ENCODE results near the gene NSD2. TPM values are rescaled to one million over a fixed set of nuclear protein-coding genes. Genes with fewer than 3 reads are reported as not detected.

The NSD2 gene
- total RNA-seq, 4 donors from 2014 or later, result 19.1 to 33.1 (median 28.8) TPM

DNA sequence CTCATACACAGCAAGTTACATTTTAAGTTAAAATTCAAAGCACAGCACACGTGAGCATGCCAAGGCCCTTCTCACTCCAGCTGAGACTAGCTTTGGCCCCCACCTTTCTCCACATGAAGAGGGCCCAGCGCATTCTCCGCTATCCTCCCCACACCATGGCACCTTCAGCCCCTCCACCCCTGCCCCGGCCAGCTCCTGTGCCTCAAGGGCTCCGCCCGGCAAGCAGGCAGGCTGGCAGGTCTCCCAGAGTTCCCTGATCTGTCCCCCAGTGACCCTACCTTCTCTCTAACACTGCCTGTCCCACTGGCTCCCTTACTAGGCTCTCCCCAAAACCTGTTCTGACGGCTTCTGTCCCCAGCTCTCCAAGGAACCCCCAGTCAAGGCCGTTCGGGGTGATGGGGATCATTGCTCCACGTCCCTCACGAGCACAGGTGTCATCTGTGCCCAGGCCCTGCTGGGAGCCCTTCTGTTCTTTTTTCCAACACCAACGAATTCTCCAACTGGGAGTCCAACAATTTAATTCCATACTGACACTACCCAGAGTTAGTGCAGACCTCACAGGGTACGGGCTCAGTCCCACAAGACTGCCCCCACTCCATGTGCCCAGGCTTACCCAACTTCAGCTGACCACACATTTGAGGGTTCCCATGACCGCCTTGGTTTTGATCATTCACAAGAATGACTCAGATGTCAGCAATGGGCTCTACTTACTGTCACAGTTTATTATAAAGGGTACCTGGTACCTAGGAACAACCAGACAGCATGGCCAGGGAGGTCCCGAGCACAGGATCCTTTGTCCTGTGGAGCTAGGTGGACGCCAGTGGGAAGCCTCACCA, 19.4 kb upstream of the NSD2 start:
- TF ChIP-seq, protein P1, sequence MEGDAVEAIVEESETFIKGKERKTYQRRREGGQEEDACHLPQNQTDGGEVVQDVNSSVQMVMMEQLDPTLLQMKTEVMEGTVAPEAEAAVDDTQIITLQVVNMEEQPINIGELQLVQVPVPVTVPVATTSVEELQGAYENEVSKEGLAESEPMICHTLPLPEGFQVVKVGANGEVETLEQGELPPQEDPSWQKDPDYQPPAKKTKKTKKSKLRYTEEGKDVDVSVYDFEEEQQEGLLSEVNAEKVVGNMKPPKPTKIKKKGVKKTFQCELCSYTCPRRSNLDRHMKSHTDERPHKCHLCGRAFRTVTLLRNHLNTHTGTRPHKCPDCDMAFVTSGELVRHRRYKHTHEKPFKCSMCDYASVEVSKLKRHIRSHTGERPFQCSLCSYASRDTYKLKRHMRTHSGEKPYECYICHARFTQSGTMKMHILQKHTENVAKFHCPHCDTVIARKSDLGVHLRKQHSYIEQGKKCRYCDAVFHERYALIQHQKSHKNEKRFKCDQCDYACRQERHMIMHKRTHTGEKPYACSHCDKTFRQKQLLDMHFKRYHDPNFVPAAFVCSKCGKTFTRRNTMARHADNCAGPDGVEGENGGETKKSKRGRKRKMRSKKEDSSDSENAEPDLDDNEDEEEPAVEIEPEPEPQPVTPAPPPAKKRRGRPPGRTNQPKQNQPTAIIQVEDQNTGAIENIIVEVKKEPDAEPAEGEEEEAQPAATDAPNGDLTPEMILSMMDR (IDR thresholded peaks at IDR 0.05), result no peak
- DNase-seq (ENCODE audit: low spot score), result no peak
- ATAC-seq (ENCODE audit: low FRiP score), result no peak

DNA sequence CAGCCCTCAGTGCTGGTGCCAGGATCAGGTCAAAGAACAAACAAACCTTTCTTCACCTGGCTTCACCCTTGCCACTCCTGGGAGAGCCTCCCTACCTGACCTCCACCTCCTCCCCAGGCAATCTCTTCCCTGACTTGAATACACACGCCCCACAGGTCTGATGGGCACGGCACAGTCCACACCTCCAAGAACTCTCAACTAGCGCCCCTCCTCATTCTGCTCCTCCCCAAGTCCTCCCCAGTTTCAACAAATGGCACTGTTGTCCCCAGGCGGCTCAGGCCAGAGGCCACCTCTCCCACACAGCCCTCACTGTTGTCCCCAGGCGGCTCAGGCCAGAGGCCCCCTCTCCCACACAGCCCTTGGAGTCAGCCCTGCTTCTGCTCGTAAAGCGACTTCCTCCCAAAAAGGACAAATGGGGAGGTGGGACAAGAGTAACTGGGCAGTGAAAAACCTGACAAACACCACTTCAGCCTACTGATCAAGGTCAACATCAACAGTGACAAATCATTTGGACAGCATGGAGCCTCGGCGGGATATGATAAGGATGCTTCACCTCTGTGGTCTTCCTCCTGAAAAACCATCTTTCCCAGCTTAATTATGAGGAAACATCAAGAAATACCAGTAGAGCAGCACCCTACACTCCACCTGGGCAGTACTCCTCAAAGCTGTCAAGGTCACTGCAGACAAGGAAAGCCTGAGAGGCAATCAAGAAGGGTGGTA, 18.1 kb upstream of the NSD2 start:
- no peak for ATAC-seq (ENCODE audit: low FRiP score)
- DNase-seq (ENCODE audit: low spot score), result no peak
- TF ChIP-seq, protein P1 (IDR thresholded peaks at IDR 0.05), result no peak

DNA sequence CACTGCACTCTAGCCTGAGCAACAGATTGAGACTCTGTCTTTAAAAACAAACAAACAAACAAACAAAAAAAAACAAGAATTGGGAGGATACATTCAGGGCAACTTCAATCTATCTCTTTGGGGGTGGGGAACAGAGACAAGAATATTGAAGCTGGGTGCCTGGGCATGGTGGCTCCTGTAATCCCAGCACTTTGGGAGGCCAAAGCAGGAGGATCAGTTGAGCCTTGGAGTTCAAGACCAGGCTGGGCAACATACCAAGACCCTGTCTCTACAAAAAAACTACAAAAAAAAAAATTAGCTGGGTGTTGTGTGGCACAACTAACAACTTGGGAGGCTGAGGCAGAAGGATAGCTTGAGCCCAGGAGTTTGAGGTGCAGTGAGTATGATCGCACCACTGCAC, 16.4 kb upstream of the NSD2 start:
- TF ChIP-seq, protein P1 (IDR thresholded peaks at IDR 0.05), result no peak
- ATAC-seq (ENCODE audit: low FRiP score) (no peak), DNase-seq (ENCODE audit: low spot score) (no peak)

DNA sequence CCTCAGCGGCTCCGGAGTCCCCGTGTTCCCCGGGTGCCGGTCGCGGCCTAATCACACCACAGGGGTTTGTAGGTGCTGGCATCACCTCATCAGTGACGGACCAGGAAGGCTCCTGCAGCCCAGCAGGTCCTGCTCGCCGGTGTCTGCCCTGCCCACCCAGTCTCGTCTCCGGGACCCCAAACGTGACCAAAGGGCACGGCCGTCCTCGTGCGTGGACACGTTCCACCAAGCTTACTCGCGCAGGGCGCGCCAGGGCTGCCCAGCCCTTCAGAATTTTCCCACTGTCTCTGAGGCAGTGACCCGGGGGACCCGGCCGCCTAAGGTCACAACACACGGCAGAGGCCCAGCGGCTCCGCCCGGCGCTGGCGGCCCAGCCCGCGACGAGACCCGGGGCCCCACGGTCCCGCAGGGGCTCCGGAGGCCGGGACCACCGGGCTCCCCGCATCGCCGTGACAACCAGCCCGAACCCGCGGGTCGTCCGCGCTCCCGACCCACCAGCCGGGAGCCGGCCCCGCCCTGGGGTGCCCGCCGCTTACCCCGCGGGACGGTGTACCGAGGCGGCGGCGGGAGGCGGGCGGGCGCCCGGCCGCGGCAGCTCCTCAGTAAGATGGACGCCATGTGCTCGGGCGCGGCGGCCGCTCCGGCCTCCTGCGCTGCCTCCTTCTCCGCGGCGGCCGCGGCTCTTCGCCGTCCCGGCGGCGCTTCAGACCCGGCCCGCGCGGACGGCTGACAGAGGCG, 15.7 kb upstream of the NSD2 start:
- ATAC-seq (ENCODE audit: low FRiP score), result peak; percentile 31
- DNase-seq (ENCODE audit: low spot score), result no peak
- TF ChIP-seq, protein P1 (IDR thresholded peaks at IDR 0.05), result no peak

DNA sequence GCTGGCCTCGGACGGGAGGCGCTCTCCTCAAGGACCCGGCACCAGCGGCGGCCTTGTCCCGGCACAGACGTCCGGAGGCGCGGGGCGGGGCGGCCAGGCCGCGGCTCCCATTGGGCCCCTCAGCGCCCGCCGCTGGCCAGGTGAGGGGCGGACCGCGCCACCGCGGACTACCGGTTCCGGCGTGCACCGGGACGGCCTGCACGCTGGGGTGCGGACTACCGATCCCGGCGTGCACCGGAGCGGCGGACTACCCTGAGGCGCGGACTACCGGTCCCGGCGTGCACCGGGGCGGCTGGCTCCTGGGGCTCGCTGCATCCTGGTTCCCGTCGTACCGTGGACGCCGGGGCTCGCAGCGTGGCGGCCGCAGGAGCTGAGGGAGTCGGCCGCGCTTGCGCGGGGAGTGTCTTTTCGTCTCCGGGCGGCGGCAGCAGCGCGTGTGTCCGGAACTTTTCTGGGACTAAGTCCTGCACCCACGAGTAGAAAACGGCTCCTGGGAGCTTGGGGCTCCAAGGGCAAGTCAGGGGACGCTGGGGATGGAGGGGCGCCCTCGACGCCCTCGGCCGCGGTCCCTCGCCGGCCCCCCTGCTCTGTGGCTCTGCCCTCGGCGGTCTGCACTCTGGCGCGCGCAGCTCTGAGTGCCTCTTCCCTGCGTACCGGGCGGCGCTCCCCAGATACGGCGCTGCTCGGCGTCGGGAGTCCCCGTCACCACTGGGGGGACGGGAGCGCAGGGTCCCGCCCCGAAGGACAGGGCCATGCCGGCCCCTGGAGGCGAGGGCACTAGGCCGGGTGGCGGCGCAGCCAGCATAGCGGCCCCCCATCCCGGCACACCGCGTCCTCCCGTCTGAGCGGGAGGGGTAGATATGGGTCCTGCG, 14.9 kb upstream of the NSD2 start, which contains the start of gene LETM1:
TSS of gene LETM1 (minus strand) at position 86 of the 872 bp plus-strand sequence. CDS start 206 bp downstream, outside the sequence.
- peak; percentile 99 for ATAC-seq (ENCODE audit: low FRiP score)
- TF ChIP-seq, protein P1 (IDR thresholded peaks at IDR 0.05), result no peak
- peak; percentile 44 for DNase-seq (ENCODE audit: low spot score)
